GM19455 (cell line): ENCODE results near the gene DDAH2.
"Not testable (repeated sequence)": the region's sequence is repeated elsewhere in the genome, so short reads cannot be mapped to it uniquely, and the experiment has no call there.

ENCODE experiments used
- ATAC-seq: cut with Tn5 transposase; IDR thresholded peaks from one replicate; pipeline ENCODE4 v1.9.1; 2021; ENCODE audit not compliant: unreplicated experiment

DDAH2 gene

DNA sequence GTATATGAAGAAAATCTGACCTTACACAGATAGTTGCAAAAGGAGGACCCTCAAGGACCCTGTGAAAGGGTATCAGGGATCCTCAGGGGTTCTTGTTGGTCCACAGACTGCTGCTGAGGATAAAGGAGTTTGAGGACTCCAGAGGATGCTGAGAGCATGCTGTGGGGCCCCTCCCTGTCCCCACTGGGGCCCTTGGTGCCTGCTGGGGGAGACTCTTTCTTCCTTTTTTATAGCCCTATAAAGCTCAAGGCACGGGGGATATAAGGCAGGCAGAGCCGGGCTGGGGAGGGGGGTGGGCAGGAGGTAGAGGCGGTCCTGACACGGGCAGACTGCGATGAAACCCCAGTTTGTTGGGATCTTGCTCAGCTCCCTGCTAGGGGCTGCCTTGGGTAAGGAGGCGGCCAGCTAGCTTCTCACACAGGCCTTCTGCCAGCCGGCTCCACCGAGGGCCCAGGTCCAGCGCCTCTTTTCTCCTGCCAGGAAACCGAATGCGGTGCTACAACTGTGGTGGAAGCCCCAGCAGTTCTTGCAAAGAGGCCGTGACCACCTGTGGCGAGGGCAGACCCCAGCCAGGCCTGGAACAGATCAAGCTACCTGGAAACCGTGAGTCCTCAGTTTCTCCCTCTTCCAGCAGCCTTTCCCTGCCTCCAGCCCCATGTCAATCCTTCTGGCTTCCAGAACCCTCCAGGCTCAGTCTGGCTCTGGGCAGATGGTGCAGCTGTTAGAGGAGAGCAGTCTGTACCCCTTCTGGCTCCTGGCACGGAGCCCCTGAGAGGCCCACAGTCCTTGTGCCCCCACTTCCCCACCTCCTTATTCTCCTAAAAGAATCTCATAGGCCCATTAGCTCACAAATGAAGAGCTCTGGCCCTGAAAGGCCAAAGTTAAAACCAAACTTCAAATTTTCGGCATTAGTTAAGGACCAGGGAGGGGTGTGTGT, 13.8 kb downstream of the DDAH2 start, which contains the start of gene LY6G6D:
Gene LY6G6D (plus strand): TSS at position 327 of the 937 bp plus-strand sequence. CDS start 8 bp downstream, at position 335.
- ATAC-seq = no peak

DNA sequence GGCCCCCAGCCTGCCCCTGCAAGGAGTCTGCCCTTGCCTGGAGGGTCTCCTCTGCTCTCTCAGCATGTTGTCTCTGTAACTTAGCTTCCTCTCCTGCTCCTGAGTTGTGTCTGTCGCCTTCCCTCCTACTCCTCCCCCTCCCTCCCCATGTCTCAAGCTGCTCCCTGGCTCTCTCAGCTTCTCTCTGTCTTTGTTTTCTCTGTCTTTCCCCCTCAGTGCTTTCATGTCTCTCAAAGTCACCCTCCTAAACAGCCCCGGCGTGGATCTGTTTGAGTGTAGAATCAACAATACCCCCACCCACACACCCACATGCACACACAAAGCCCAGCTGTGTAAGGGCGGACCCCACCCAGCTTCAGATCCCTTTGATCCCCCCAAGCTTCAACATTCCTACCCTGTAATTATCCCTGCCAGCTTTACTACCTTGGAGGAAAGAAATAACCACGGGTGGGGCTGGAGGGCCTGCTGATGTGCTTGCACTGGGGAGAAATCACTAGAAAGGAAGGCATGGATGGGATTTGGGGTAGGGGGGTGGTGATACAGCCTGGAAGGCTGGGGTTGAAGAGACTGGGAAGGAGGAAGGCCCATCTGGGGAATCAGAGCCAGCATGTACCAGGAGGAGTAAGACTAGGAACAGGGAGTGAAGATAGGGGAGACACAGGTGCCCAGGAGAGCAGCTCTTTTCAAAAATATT, 15.0 kb downstream of the DDAH2 start:
- no peak for ATAC-seq

DNA sequence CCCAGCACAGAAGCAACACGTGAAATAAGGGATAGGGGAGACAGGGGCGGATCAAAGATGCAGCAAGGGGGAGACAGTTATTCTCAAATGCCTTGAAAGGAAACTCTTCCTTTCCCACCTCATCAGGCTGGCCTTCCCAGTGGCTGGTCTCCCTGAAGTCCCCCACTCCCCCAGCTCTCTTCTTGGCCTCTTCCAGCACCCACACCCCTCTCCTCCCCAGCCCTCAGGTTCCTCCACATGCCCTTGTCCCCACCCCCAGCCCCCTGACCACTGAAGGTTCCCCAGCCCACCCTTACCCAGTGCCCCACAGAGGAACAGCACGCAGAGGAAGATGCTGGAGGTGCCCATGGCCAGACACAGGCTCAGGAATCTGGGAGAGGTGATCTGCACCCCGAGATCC, 15.6 kb downstream of the DDAH2 start:
- no peak for ATAC-seq

DNA sequence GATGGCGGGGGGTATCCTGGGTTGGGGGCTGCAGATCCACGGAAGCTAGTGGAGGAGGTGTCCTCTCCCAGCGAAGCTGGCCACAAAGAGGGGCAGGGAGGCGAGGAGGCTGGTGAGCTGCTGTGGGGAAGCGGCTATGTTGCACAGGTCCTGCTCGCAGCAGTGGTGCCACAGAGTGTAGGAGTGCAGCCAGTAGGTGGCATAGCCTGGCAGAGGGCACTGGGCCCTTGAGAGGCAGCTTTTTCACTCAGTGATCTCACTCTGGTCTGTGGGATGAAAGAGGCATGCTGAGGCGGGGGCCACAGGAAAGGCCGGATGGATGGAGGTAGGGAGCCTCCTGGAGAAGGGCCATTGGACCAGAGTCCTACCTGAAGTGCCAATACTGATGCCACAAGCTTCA, 16.8 kb downstream of the DDAH2 start:
- ATAC-seq = no peak

DNA sequence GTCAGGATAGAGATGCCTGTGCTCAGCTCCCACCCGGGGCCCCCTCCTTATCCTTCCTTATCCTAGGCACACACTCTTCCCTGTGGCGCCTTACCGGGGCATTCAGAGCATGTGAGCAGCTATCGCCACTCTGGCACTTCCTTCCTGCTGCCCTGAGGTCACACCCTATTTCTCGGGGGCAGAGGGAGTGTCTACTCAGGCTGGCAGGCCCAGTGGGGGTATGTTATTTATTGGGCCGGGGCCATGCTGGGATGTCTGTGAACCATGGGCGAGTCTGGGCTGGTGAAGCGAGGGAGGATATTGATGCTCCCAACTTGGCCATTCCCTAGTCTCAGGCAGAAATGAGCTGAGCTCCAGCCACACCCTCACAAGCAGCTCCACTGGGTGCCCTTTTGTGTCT, 17.9 kb downstream of the DDAH2 start:
- no peak for ATAC-seq

DNA sequence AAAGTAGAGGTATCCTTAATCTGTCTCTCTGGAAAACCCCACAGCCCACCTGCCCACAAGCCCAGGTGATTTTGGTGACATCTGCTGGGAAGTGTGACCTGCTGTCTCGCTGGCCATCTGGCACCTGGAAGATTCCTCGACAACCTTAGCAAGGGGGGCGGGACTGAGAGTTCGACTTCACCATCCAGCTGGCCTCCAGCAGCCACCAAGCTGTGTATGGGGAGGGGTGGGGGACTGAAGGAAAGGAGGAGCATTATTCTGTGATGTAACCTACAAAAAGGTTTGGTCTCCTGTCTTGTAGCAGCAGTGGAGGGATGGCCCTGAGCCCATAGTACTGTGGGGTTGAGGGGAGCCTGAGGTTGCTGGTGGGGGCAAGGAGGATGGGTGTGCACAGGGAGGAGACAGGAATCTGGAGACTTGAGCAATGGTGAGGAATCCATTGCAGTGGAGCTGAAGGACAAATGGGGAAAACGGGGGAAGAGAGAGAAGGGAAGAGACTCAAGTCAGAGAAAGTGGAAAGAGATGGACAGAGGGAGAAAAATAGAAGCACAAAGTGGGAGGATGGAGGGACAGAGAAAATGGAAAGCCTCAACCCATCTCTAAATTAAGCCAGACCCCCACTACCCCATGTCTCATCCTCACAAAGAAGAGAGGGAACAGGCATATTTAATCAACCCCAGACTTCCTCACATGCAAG, 18.4 kb downstream of the DDAH2 start:
- ATAC-seq = no peak

DNA sequence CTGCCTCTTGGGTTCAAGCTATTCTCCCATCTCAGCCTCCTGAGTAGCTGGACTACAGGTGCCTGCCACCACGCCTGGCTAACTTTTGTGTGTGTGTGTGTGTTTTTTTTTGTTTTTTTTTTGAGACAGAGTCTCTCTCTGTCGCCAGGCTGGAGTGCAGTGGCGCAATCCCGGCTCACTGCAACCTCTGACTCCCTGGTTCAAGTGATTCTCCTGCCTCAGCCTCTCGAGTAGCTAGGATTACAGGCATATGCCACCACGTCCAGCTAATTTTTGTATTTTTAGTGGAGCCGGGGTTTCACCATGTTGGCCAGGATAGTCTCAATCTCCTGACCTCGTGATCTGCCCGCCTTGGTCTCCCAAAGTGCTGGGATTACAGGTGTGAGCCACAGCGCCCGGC, 19.9 kb downstream of the DDAH2 start:
- ATAC-seq = not testable (repeated sequence)

- no peak for ATAC-seq
Measured at GRCh38 chr6:31708224-31708623, 20.9 kb downstream of the DDAH2 start.

GRCh38 chr6:31707701-31708100, 21.4 kb downstream of the DDAH2 start:
- ATAC-seq = no peak

GRCh38 chr6:31706599-31706998, 22.5 kb downstream of the DDAH2 start, which contains the start of gene LY6G6F:
LY6G6F (plus strand) TSS chr6:31706866; CDS start chr6:31706907, 41 bp downstream.
- no peak for ATAC-seq

- no peak for ATAC-seq
Measured at GRCh38 chr6:31705931-31706330, 23.2 kb downstream of the DDAH2 start.

- peak; percentile 78 for ATAC-seq
Measured at GRCh38 chr6:31702819-31703716, 26.0 kb downstream of the DDAH2 start, which contains the start of gene ABHD16A. ABHD16A (minus strand) TSS chr6:31703324; CDS start chr6:31703281, 43 bp downstream.

DNA sequence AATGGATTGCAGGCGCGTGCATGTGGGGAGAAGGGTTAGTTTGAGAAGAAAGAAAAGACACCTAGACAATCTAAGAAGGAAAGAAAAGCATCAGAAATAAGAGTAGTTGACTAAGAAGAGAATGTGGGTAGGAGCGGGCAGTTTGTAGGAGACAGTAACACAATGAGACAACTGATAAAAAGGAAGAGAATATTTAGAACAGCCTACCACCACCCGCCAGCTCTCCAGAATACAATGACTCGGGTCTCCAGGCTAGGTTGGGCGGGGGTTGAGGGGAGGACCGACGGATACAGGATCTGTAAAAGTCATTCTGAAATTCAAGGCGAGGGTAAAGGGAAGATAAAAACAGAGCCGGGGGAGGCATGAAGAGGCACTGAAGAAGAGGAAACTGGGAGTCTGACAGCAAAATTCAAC, 26.7 kb downstream of the DDAH2 start:
- no peak for ATAC-seq

- no peak for ATAC-seq
Measured at GRCh38 chr6:31701666-31702404, 27.3 kb downstream of the DDAH2 start.

DNA sequence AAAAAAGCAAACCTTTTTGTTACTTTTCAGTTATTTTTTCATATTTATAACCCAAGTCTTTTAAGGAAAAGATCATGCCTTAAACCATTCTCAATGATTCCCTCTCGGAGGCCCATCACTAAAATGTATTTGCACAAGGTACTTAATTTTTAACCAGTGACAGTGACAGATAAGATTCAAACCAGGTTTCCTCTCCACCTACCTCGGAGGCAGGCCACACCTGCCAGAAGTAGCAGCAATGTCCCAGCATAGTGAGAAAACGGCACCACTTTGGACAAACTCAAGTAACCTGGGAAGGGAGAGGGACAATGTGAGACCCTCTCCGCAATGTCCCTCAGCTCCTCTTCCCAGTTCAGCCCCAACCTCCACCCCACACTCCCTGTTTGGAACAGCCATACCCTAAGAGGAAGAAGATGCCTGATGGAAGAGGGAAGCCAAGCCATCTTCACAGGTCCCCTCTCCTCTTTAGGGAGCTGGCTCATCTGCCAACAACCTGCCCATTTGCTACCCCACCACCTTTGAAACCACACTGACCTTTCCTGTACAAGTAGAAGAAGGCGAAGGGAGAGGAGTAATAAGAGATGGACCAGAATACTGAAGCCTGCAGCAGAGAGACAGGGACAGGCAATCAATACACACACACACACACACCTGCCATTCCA, 28.2 kb downstream of the DDAH2 start:
- no peak for ATAC-seq

DNA sequence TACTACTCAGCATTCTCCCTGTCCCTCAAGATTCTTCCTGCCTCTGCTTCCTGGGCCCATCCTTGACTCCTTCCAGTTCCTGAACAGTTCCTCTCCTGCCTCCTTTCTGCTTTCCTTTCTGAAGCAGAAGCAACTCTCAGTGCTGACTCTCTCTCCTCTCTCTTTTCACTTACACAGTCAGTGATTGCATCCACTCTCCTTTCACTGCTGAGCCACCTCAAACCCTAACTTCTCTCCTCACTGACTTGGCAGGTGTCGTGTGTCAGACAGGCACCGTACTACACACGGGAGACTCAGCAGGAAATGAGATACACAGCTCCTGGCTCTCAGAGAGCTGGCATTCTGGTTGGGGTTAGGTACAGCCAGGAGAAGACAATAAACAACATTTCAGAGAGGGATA, 31.5 kb downstream of the DDAH2 start:
- ATAC-seq = no peak

GRCh38 chr6:31693535-31693934, 35.6 kb downstream of the DDAH2 start:
- no peak for ATAC-seq

- no peak for ATAC-seq
Measured at GRCh38 chr6:31692886-31693285, 36.2 kb downstream of the DDAH2 start.

- no peak for ATAC-seq
Measured at GRCh38 chr6:31692353-31692752, 36.7 kb downstream of the DDAH2 start.
